ENCODE results near the gene DEAF1.

DNA sequence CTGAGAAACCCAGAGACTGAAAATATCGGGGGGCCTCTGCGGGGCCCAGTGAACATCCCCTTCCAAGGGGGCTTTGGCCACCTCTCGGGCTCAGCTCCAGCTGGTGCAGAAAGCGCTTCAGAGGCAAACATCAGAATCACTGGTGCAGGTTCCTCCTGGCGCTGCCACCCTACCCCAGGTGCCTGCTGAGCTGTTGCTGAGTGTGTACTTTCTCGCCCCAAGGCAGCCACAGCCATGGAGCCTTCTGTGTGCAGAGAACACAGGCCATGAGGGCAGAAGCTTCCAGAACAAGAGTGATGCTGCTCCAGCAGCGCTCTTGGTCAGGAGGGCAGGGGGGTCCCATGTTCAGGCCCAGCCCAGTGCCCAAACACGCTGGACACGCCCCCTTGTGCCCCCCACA lies 51.7 kb downstream of the DEAF1 start:
- TF ChIP-seq FOXM1 (IDR thresholded peaks at IDR 0.05; ENCODE audit: borderline replicate concordance) = no peak
- TF ChIP-seq SP1 (IDR thresholded peaks at IDR 0.05) = no peak
- no peak for TF ChIP-seq ELF4 (IDR thresholded peaks at IDR 0.05)
- no peak for TF ChIP-seq TARDBP (IDR thresholded peaks at IDR 0.05)
- no peak for TF ChIP-seq SUZ12 (IDR thresholded peaks at IDR 0.05)
- TF ChIP-seq BHLHE40 (IDR thresholded peaks at IDR 0.05; ENCODE audit: borderline replicate concordance) = no peak
- TF ChIP-seq HDGF (IDR thresholded peaks at IDR 0.05; ENCODE audit: borderline replicate concordance) = no peak
- no peak for TF ChIP-seq LEF1 (IDR thresholded peaks at IDR 0.05; ENCODE audit: borderline replicate concordance)

Data from HEK293T (cell line).